NCI-H69 (cell line): ENCODE measurements around the gene FEZF1.
"Not testable (repeated sequence)": the region's sequence is repeated elsewhere in the genome, so short reads cannot be mapped to it uniquely, and the experiment has no call there.

Experiments
- DNase-seq: peaks from one replicate; lab custom pipeline; 2025; lab: John Stamatoyannopoulos, UW

Gene FEZF1

DNA sequence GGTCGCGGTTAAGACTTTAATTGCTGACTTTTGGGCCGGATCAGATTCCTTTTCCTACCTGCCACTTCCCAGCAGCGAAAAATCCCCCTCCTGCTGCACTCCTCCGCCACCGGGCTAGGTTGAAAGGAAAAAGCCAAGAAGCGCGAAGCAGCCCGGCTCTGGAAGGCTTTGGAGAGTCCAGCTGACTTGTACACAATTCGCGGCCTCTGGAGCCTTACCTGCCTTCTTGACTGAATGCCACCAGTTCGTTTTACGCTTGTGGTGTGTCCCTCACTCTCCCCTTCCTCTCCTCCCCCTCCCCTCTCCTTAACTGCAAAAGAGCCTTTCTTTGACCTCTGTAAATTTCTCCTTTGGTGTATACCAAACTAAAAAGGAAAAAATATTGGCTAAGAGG lies 2.7 kb upstream of the FEZF1 start:
- DNase-seq, result peak; percentile 83

DNA sequence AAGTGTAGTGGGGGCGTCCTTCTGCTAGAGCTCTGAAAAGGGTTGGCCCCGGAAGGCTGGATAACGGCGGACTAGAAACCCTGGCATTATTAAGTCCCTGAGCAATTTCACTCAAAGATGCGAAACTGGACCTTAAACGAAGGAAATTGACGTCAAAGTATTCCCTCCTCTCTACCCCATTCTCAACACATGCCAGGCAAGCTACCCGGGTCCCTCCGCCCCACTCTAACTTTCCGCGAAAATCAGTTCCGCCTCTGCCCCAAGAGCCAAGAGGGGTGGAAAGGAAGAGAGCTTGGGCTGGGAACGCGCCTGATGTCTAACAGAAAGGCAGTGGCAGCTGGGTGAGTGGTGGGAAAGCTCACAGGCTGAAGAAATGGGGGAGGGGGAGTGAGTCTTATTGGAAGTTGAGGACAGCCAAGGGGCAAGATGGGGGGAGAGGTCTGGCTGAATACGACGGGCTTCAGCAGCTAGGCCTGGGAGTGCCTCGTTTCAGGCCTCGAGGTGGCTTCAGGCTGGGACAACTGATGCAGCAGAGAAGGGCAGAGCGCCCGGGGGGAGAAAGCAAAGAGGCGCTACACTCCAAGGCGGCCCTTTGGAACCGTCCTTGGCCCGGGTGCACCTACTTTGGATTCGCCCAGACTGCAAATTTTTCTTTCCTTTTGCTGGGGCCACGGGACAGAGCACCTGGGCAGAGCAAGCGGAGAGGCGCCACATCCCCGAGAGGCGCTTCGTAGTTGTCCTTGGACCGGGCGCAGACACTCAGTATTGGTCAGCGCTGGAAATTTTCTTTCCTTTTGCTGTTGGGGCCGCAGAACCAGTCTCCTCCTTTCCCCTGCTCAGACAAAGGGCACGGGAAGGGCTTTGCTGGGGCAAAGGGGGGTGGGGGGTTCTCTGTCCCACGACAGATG lies 2.0 kb upstream of the FEZF1 start:
- peak; percentile 87 for DNase-seq

DNA sequence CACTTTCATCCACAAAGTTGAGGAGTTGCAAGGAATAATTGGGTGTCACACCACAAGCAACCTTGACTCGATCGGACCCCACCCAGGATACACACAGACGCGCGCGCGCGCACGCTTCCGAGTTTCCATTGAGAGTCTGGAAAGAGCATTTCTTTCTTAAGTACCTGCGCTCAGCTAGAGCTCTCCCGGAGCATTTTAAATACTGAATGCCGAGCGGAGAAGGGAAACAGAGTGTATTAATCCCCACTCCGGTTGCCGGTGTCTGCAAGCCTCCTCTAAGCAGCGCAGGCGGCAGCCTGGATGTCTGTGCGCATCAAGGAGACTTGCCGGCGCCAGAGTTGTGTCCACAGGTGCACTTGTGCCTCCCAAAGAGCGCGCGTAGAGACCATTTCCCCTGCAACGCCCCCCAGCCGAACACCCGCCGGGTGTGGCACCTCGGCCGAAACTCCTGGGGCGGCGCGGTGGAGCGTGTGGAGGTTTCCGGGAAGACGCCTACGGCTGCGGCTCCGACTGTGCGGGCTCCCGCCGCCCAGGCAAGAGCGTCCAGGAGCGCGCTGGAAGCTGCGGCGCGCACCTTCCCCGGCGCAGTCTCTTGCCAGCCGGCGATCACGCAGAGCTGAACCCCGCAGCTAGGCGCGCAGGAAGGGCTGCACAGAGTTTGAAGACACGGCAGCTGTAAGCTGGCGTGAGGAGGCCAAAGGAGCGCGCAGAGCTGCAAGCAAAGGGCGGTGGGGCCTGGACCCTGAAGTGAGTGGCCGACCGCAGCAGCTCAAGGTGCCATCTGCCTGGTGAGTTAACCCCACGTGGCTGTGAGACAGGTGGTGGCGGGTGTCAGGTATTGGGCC lies 1.1 kb upstream of the FEZF1 start:
- DNase-seq, result peak; percentile 95

DNA sequence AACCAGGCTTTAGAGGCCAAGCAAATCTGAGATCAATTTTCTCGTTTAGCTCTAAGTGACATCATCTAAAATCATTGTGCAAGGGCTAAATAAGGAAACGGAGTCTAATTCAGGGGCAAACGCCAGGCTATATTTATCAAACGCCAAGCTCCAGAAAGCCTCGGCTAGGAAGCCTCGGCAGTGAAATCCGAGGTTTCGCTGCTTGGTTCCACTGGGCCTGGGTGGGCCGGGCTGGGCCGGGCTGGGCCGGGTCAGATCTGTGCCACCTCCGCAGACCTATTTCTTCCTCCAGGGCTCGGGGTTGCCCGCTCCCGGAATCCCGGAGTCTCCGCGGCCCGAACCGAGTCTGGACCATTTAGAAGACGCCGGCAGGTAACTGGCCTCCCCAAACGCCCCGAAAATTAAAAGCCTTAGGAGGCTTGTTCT lies 459 bp upstream of the FEZF1 start:
- no peak for DNase-seq

DNA sequence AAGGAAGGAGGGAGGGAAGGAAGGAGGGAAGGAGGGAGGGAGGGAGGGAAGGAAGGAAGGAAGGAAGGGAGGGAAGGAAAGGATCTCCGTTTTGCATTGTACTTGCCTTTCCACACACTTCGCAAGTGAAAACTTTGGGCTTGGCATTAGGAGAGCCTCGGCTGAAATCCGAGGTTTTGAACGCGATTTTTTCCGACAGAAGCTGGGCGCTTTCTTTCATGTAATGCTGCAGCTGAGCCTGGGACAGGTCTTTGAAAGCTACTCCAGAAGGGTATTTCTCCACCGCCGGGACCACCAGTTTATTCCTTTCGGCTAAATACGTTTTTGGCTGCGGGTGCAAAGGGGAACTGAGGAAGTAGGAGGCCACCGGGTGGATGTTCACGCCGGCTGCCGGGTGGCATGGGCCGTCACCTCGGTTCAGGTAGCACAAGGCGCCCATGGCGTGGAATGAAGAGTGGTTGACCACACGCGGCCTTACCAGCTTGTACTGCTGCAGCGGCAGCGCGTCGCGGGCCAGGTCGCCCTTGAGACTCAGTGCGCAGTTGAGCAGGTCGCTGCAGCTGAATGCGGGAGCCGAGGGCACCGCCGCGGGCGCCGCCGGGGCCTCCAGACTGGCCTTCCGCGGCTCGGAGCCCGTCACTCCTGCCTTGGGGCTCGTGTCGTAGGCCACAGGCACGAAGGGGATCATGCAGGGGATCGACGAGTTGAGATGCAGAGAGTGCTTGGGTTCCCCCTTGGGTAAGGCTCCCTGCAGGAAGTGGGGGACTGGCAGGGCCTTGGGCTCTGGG lies 825 bp downstream of the FEZF1 start:
- DNase-seq, result peak; percentile 72

DNA sequence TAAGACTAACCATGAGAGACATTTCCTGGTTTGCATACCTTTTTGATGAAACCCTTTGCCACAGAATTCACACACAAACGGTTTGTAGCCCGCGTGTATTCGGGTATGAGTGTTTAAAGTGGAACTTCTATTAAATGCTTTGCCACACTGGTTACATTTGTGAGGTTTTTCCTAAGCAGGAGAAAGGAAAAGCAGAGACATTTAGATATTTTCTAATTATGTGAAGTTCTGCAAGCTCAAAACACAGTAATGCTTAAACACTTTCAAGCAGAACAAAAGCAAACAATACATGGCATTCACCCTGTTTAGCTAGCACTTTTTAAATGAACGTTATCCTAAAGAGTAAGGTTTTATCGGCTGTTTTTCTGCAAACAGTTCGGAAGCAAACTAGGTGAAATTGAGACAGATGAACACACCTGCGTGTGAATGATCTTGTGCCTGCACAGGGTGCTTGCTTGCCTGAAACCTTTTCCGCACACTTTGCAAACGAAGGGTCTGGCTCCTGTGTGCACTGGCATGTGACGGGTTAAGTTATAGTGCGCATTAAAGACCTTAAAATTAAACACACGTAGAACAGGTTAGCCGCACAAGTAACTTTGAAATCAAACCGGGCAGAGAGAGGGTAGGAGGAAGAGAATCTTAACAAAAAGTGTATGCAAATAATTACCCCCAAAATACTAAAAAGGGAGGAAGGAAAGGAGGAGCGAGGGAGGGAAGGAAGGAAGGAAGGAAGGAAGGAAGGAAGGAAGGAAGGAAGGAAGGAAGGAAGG lies 1.6 kb downstream of the FEZF1 start:
- DNase-seq, result peak; percentile 40

DNA sequence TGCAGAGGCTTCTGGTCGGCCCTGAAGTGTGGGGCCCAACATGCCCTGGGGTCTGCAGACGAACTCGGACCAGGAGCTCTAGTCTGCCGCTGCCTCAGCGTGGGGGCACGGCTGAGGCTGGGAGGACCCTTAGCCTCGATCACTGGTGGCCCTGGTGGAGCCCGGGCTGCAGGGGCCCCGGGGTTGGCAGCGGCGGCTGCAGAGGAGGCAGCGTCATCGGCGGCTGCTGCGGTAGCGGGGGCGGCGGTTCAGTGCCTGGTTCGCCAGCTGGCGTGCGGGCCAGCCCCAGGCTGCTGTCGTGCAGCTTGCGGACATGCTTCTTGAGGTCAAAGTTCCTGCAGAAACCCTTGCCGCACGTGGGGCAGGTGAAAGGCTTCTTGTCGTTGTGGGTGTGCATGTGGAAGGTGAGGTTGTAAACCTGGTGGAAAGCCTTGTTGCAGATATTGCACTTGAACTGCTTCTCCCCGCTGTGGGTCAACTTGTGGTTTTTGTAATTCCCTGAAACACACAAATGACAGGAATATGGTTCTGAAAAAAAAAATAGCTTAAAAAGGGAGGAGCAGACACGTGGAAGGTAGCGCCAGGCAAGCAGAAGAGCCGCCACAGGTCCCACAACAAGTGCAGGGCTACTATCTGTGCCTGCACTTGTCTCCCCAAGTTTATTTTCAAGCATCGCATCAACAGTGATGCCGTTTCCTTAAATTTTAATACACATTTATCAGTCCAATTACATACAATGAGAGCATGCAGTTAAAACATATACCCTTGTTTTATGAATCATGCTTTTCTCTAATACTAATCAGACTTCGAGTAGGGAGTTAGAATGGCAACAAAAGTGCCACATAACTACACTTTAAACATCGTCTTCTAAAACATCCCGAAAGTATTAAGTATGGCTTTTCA lies 2.4 kb downstream of the FEZF1 start:
- DNase-seq, result peak; percentile 30

DNA sequence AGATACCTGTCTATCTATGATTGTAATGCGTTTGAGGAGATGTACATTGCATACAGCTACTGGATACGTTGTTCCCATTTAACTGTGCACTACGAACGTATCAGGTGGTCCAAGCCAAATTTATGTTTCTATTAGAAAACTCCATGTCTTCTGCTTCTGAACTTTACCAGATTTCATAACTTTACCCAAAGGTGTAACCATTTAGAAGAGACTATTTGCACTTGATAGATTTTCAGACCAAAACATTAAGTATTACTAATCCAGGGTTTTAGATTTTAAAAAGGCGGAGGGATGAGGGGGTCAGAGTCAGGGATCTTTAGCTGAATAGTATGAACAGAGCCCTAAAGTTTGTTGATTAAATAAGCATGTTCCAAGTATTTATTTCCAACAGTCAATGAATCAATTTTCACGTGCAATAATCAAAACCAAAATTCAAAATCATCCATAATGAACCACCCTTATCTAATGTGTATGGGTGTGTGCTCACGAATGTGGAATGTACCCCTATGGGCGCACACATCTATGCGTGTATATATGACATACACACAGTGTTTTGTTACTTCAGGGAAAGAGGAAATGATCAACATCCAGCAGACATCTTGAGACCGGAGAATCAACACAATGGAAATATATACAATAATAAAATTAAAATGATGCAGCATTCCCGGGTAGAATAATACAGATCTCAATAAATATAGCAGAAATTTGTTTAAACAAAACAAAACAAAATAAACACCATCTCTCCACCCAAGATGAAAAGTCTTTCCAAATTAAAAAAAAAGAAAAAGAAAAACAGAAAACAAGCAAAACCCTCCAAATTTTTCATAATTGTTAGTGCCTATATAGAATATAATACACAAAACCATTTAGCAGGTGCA lies 3.4 kb downstream of the FEZF1 start:
- DNase-seq, result no peak

DNA sequence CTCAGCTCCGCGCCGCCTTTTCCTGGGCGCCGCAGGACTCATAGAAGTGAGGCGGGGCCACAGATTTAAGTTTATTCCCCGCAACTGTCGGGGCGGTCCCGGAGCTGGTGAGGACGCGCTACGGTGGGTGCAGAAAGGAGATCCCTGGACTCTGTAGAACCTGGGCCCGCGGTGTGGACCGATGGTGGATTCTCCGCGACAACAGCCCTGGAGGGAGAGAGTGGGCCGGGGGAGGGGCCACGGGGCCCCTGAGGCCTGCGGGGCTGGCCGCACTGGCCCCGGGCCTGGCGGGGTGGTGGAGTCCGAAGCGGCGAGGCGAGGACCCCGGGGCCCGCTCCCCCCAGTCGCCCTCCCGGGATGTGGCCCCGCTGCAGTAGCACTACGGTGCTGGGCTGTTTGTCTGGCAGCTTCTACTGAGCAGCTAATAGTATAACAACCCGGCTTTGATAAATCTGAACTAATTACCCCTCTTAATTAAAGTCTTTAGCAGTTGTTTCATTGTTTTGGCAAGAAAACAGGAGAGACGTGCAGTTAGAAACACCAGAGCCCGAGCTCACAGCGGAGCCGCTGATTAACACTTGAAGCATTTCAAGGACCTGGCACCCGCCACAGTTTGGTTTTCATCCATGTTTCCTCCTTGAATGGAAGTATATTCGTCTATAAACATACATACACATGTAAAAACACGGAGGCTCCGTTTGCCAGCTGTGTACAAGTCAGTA lies 4.2 kb downstream of the FEZF1 start:
- no peak for DNase-seq

DNA sequence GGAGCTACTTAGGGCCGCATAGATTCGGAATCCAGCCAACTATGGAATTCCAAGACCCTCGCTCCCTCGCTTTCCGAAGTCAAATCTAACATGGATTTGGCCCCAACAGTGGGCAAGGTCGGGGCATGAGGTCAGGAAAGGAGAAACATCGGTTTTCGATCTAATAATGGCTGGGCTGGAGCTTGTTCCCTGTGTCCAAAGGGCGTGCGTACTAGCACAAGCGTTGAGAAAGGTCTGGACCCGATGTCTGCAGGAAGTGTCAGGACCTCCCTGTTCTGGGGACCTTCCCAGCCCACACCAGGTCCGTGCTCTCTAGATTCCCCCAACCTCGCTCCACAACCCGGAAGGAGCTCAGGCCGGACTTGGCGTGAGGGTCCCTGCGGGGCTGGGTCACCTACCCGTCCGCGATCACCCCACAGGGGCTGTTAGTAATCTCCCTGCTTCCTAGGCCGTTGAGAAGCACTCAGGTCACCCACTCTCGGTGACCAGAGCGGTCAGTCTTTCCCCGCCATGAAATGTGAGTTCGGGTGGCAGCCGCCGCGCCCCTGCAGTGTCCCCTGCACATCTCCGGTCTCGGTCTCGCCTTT lies 4.8 kb downstream of the FEZF1 start:
- DNase-seq, result no peak

DNA sequence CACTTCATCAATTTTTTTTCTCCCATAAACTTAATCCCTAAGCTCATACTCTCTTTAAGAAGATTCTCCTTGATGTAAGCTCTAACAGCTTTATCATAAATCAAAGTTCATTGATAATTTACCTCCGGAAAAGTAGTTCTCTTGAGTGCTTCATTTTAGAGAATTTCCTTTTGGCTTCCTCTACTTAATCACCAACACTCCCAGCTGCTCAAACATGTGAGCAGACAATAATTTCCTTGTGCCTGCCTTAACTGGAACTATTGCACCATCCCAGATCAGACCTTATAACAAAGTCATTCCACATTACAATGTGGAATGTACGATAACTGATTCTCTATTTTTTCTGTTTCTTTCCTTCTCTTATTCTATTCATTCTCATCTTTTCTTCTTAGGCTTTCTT lies 5.9 kb downstream of the FEZF1 start:
- DNase-seq, result peak; percentile 16

DNA sequence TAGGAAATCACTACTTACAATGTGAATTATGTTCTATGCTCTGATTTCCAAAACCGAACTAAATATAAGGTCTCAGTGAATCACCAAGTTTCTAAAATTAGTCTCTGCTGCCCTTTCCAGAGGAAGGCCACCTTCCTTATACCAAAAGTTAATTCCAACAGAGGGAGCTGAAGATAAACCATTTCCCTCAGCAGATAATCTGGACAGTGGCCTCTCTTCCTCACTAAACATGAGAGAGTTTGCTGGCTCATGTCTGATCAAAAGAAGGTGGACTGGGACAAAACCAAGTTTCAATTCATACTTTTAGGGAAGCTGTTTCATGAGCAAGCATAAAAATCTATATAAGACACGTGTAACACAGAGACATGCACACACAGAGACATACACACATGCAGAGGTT lies 6.4 kb downstream of the FEZF1 start:
- DNase-seq, result peak; percentile 29

DNA sequence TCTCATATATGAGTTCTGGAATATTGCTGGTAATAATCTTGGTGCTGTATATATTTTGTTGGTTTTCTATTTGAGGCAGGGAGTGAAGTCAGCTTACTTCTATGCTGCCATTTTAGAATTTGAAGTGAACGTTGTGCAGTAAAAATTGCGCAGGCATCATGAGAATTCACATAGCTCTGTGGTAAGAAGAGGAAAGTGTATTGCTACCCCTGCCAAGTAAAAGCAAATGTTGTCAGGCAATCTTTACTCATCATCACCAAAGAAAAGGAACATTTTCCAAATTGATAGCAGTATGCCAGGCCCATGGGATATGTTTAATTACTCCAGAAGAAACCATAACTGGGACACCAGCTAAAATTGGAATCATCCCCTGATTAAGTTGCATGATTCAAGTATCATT lies 13.4 kb downstream of the FEZF1 start:
- DNase-seq, result peak; percentile 24

DNA sequence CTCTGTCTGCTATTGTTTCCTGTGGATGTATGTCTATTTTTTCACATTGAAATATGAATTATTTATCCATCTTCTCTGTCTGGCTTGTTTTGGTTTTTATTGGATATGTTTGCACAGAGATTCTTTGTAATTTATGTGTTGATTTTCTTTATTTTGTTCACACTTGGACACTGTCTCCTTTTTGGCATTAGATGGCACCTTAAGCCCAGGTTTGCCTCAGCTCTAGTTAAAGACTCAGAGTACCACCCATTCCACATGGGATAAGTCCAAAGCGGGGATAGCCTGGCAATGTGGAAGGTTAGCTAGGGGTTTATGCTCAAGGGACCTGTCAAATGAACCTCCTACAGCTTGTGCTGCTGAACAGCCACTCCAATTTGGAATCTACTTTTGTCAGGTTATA lies 14.1 kb downstream of the FEZF1 start:
- no peak for DNase-seq

DNA sequence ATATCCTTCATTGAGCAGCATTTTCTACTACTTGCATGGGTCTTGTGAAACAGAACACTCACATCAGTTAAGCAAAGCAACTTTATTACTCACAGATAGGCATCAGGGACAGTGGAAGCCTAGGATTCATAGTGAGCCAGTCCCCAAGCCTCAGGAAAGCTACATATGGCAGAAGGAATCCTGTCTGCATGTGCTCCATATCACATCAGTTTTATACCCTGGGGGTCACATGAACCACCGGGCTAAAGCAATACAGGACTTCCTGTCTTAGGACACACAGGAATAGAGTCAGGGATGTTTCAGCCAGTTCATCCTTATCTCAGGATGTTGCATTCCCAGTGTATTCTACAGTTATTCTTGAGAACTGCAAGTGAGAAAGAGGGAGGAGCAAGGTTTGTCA lies 15.1 kb downstream of the FEZF1 start:
- no peak for DNase-seq

DNA sequence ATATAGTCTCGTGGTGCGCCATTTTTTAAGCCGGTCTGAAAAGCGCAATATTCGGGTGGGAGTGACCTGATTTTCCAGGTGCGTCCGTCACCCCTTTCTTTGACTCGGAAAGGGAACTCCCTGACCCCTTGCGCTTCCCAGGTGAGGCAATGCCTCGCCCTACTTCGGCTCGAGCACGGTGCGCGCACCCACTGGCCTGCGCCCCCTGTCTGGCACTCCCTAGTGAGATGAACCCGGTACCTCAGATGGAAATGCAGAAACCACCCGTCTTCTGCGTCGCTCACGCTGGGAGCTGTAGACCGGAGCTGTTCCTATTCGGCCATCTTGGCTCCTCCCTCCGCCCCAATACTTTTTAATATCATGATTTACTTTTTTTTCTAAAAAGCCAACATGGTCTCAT lies 19.9 kb downstream of the FEZF1 start:
- DNase-seq, result not testable (repeated sequence)

DNA sequence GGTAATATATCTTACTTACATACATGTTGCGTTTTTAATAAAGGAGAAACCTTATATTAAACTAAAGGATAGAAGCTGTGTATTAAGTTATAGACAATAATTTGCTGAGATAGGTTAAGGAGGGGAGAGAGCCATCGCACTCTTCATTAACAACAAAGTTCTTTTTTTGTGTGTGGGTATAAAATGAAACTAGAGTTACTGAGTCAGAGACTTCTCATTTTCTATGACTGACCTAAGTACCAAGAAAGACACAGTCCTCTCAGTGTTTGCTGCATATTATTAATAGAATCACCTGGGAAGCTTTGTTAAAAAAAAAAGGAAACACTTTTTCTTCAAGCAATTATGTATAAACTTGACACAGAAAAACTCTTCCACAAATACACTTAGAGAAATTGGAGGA lies 31.4 kb downstream of the FEZF1 start:
- DNase-seq, result no peak

DNA sequence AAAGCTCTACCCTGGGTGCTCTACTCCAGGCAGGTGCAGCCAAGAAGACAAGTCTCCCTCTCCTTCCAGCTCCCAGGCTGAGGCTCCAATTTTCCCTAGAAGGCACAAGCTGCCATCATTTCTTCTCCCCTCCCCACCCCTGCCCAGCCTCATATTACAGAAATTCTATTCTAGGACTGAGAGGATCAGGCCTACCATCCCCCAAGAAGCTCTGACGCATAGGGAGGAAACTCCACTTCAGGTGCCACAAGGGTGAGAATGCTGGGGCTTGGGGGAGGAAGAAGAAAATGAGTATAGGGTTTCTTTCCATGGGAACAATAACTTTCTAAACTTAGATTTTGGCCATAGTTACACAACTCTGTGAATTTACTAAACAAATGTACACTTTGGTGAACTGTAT lies 35.3 kb downstream of the FEZF1 start:
- DNase-seq, result peak; percentile 36
